GM21576 (cell line): ENCODE data around the gene CCR6.

ENCODE experiments used
- ATAC-seq: cut with Tn5 transposase; IDR thresholded peaks from one replicate; pipeline ENCODE4 v1.9.1; 2021; ENCODE audit warnings: mild to moderate bottlenecking, moderate library complexity; ENCODE audit not compliant: unreplicated experiment

Gene CCR6

DNA sequence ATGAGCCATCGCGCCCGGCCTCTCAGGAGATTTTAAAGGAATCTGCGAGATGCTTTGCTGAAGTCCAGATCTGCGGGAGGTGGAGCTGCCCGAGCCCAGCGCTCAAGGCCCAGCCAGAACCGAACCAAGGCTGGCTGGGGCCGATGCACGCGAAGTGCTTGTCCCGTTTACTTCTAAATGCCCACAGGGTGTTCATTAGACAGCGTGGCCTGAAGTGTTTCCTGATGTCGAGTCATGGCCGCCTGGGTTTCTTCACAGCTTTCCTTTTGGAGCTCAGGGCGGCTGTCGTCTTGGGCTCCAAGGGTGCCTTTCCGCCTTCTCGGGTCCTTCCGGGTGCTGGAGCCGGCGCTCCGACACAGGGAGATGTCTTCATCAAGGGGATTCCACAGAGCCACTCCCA lies 25.1 kb upstream of the CCR6 start:
- no peak for ATAC-seq

DNA sequence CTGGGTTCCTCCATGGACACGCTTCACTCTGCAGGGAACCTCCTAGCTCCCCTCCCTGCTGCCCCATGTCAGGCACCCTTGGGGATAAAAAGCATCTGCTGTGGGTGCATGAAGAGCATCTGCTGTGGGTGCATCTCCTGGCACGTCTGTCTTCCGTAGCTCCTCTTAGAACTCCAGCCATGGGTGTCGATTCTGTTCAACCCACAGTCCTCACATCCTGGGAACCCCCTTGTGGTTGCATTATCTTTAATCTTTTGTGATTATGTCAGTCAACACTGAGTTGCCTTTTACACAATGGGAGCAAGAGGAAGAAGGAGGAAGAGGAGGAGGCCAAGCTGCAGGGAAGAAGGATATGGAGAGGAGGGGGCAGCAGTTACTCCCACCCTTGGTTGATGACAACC lies 24.1 kb upstream of the CCR6 start:
- ATAC-seq = no peak

DNA sequence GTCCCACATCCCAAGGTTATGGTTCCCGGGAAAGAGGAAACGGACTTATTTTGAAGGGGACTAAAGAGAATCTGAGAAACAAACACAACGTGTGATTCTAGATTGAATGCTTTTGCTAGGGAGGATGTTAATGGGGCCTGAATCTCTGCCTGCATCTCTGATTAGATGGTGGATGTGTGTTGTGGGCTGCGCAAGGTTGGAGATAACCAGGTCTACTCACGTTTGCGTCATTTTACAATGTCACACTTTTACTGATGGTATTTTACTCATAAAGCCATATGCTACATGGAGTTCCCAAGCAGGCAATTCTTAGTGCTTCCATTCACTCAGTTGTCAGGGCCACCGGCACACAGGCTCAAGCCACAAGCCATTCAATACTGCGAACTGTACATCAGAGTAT lies 23.2 kb upstream of the CCR6 start:
- ATAC-seq = no peak

DNA sequence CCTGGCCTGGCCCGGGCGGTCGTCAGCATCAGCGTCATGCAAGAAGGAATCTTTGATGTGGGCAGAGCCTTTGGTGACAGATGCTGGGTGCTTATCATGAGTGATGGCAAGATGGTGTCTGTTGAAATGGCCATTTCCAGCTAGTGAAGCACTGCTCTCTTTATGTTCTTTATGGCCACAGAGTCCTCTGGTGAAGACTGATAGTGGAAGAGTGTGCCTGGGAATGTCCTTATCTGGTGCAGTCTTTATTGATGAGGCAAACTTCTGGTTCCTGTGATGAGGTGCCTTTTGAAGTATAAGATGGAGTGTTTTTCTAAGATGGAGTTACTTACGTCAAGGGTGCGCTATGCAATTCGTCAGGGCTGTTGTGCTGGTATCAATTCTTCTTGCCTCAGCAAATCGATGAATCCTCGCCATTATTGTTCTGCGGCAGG lies 22.6 kb upstream of the CCR6 start:
- no peak for ATAC-seq

DNA sequence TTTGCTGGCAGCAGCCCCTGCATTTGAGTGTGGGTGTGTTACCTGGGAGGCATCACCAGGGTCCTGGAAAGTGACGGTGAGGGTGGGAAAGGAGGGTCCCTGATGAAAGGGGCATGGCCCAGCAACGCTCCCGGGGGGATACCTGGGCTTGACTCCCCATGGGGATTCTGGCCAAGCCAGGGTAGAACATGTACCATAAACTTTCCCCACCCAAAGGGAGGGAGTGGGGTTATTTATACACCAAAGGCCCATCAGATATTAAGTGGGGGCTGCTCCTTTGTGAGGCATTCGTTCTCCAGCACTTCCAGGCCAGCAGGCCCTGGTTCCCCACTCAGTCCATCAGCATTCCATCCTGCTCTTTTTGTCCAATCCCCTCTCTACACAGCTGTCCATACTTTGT lies 20.6 kb upstream of the CCR6 start:
- no peak for ATAC-seq

DNA sequence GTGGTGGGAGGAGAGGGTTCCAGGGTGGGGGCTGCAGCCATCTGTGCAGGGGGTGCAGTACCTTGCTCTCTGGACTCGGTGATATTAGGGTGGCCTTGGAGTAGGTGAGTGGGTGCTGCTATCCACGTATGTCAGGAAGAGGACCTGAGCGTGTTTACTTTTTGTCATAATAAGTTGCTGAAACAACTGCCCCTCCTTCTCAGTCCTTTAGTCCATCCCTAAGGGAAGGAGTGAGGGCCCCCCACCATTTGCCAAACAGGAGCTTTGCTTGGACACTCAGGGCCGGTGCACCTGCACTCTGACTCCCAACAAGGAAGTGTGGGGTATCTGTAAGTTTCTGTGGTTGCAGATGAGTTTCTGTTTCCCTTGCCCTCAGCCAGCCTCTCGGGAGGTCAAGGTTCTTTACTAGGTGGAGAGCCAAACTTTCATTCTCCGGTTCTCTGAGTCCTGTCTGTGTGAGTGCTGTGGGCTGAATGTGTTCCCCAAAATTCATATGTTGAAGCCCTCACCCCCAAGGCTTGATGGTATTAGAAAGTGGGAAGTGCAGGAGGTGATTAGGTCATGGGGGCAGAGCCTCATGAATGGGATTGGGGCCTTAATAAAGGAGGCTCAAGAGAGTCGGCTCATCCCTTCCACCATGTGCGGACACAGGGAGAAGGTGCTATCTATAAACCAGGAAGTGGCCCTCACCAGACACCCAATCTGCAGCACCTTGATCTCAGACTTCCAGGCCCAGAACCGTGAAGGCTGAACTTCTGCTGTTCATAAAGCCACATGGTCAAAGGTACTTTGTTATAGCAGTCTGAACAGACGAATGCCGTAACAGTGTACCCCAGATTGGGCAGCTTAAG lies 19.6 kb upstream of the CCR6 start:
- peak; percentile 96 for ATAC-seq

DNA sequence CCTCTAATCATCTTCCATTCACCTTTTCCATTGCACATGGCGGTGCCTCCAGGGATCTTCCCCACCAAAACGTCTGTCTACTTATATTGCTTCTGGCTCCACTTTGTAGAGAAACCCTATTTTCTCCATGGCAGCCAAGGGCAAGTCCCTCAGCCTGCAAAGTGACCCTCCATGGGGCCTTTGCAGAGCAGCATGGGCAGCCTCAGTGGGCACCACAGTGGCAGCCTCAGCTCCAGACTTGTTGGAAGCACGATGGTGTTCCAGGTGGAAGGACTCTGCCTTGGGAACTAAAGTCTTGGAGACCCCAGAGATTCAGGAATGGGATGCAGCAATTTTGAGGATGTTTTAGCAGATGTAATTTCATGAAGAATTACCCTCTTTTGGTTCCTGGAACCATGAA lies 18.5 kb upstream of the CCR6 start:
- ATAC-seq = no peak

DNA sequence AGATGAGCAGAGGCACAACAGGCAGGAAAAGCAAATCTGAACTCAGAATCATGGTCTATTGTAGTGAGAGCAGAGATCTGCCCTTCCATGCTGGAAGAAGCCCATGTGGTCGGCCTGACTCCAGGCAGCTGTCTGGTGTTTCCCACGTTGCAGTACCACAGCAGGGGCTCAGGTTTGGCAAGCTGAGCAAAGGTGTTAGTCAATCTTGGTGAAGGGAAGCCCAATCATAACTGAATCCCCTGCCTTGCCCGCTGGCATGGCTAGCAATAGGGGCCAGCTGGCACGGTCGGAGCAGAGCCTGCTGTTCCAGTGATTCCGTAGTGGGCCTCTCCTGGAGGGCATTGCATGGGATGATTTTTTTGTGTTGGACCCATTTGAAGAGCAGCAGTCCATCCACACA lies 17.8 kb upstream of the CCR6 start:
- no peak for ATAC-seq

DNA sequence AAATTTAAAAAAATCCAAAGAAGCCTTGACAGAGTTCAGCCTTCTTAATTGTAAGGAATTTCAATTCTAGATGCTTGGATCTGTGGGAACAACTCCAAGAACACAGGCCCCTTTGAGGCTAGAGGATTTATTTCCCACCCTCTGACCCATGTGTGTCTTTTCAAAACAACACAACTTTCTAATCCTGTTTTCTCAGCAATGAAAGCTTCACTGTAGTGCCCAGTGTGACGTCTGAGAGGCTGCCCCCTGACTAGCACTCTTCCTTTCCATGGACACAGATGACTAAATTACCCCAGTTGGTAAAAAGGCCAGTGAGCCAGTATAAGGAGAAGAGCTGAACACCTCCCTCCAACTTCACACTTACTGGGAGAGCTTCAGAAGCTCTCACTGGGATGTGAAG lies 16.5 kb upstream of the CCR6 start:
- no peak for ATAC-seq

DNA sequence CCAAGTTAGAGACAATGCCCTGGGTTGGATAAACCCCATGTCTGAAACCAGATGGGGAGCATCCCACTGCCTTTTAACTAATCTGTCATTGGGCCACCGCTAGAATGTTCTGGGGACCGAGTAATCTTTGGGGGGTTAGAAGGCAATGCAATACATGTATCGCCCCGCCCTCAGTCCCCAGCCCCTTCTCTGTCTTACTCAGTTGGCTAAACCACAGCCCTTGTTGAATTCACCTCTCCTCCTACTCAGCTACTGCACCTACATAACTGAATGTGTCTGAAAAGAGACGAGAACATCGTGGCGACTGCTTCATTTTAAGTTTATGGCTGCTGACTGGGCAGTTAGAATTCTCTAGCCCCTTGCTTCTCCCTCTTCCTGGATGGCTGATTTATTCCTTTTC lies 15.1 kb upstream of the CCR6 start:
- no peak for ATAC-seq

DNA sequence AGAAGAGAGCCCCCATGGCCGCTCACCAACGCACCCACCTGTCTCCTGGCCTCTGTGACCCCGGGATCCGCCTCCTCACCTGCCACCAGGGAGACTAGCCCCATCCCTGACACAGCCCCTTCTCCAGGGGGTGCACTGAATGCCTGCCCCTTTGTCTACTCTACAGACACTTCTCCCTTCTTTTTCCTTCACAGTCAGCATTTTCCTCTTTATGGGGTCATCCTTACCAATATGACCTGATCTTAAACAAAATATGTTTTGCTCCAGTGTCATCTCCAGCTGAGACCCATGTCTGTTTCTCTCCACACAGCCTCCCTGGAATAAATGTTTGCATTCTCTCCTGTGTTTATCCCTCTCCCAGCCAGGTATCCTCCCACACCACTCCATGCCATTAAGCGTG lies 14.6 kb upstream of the CCR6 start:
- no peak for ATAC-seq

DNA sequence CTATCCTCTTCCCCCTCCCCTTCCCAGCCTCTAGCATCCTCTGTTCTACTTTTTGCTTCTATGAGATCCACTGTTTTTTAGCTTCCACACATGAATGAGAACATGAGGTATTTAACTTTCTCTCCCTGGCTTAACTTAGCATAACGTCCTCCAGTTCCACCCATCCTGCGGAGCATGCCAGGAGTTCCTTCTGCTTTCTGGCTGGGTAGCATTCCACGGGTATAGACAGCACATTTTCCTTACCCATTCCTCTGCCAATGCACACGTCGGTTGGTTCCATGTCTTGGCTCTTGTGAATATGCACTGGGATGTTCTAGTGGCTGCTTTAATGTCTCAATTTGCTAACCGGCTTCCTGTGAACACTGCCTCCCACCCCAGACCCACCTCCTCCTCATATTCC lies 13.2 kb upstream of the CCR6 start:
- no peak for ATAC-seq

DNA sequence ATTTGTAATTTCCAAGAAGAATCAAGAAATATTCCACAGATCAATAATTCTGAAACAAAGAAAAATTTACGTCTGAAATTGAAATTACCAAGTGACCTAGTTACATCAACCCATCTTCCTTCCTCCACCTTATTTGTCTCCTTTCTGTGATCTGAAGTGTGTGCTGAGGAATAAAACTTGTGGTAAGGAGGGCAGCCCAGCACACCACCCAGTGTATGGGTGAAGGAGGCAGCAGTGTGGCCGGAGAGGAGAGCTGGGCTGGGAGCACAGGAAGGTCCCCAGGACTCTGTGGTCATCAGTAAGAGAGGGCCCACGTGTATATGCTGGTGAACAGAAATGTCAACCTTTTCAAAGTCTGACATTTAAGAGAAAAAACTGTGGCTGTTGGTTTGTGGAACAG lies 11.3 kb upstream of the CCR6 start:
- ATAC-seq = no peak

DNA sequence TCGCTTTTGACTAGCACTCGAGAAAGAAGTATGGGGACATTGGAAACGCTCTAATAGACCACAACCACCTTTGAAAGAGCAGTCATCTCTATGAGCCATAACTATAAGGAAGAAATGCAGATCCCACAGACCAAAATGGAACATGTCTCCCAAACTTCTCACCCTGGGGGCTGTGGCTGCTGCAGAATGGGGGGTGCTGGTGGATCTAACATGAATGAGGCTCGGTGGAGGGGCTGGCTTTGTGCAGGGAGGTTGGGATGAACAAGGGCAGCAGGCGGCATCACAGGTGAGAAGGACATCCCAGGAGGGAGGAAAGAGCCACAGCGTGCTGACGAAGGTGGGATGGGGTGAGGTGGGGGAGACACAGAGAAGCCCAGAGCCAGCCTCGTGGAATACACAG lies 10.5 kb upstream of the CCR6 start:
- ATAC-seq = no peak

DNA sequence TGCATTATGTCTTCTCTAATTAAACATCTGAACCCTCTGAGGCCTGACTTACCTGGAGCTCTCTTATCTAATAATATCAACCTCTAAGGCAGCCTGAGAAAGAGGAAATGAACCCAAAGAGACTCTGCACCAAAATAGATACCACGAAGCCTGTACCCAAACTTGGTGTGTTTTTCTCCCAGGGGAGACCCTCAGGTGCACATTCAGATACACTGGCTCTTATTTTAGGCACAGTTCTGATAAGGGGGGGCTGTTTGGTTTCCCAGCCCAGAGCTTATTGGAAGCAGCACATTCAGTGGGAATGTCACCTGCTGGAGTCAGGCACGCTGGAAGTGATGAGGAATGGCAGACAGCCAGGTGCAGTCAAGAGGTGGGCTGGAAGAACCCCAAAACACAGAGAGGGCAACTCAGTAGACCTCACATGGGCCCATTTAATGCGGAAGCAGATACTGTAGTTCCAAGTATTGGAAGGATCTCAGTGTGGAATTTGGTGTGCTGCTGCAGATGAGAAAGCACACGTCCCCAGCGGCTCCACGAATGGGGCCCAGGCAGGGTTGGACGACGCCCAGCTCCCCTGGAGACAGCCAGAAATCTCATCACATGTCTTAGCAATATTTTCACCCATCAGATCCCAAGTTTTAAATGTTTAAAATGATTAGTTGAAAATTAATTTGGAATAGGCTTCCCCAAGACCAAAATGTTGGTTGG lies 9.7 kb upstream of the CCR6 start:
- ATAC-seq = peak; percentile 57

DNA sequence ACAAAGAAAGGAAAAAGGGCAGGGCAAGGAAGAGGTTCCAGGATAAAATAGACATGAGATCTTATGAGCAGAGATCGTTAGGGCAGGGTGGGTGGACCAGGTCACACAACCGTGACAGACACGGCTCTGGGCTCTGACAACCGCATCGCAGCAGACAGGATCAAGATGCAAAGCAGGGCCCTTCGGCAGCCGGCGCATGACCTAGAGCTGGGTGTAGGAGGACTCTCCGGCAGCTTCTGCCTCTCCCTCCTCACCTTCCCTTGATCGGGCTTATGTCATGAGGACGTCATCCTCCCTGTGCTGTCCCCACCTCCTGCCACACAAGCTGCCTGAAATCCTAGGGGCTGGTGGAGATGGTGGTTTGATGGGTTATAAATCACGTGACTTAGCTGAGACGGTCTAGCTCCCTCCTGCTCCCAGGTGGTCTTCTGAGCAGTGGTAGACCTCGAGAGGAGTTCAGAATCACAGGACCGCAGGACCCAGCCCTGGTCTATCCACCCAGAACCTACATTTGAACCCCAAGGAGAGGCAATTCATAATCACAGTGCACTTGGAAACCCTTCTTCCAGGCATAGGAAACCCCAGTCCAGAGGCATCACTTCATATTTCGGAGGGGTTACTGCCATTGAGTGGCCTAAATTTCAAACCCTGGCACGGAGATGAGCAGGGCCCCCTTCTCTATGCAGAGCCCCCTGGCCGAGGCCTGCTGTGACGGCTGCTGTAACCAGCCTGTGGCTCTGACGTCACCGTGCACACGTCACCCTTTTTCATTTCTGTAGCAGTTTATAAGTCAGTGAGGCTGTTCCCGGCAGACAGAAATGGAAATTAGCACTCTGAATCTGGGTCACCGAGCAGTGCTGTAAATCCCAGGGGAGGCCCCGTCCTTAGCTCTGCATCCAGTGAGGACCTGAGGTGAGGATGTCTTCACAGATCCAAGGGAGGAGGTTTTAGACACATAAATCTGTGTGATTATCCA lies 8.7 kb upstream of the CCR6 start:
- ATAC-seq = peak; percentile 78

DNA sequence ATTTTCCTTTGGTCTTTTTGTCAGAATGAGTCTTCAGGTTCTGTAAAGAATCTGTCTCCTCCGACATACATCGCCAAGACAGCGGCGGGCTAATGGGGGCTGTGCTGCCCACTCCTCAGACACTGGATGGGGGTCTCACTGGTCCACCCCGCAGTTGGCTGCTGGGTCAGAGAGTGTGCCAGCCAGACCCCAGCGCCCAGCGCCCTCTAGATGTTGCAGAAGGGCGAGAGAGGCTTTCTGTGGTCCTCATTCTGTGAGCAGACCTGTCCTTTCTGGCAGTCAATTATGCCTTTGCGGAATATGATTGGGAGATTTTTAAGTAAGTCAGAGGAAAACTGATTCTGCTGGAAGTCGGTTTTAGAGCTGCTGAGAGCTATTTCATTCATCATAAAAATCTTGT lies 7.8 kb upstream of the CCR6 start:
- no peak for ATAC-seq

DNA sequence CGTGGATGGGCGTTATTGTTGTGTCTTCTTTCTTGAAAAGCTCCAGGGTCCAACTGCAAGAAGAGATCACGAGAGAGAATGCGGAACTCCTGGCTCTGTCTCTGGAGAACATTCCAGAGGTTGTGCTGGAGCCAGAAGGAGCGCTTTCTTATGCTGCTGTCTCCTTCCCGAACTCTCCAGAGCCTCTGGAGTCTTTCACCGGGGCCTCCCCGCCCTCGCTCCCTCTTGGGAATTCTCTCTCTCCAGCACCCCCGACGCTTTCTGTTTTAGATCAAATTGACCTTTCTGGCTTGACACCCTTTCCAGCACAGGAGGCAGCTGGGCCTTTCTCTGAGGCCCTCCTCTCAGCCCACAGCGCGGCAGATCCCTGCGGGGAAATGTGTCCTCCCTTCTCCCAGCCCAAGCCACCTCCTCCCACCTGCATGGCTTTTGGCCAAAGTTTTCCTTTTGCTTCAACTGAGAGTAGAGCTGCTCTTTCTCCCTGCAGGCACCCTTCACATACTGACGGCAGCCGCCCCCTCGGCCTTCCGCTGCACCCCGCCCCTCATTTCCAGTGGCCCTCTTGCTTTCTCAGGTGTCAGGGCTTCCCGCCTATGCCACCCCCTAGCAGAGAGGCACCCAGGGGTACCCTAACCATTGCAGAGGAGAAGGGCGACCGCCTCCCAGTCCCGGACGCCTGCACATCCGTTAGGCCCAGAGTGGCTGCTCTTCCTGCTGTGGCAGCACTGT lies 6.6 kb upstream of the CCR6 start:
- no peak for ATAC-seq

DNA sequence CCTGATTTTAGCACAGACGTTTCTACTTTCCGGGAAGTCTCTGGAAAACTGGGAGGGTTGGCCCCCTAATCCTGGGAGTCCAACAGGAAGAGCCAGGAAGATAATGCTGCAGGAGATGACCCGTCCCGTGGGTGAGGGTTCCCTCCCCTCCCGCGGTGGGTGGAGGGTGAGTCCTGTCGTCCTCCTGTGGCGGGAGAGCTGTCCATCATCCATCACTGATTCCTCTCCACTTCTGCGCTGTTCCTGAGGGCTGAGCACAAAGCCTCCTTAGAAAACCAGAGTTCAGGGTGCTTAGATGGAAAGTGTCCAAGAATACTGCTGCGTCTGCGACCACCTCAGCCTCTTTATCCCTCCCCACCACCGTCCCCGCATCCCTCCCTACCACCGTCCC lies 6.1 kb upstream of the CCR6 start:
- ATAC-seq = no peak

DNA sequence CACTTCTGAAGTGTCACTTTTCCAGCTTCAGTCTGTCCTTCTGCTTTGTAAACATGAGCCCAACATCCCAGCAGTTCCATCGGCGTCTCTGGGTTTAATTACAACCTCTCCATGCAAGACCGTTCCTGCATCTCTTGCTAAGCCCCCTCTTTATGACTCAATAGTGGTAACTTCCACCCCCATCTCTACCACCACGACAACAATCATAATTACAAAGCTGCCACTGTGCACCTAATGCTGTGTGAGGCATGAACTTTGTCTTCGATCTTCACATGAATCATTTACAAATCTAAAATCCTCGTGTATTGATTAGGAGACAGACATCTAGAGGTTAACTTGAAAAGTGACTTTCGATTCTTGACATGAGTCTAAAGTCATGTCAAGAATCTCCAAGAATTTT lies 4.9 kb upstream of the CCR6 start:
- ATAC-seq = no peak

DNA sequence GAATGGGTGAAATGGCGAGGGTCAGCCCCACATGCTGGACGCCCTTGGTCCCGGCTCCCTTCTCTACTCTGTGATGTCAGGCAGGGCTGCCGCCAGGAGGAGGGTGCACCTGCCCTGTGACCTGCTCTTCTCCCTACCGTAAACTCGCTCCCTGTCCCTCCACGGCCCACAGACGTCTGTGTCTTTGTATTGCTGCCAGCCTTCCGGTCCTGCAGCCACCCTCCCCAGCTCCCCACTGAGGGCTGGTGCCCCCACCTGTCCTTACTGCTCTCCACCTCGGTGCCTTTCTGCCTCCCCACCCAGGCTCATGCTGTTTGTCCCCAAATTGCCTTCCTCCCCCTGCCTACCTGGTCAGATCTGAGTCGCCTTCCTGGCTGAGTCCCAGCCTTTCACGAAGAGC lies 4.1 kb upstream of the CCR6 start:
- no peak for ATAC-seq
